Measurements from ENCODE around the gene ACTL6B. TPM values are rescaled to one million over a fixed set of nuclear protein-coding genes. Genes with fewer than 3 reads are reported as not detected.
A peak's percentile ranks its signal among the peaks of the same experiment; 100 is the strongest.

Gene ACTL6B
- total and polyA plus RNA-seq, 2 donors (not counting 3 experiments of a cell fraction or from before 2014, with no cell fraction given), result not detected

- no peak for FAIRE-seq
- Histone ChIP-seq H3K36me3 (ENCODE audit: control insufficient read depth in 2 of 2, extremely low read depth in 1 of 2, insufficient read depth in 2 of 2, low read length in 2 of 2) (peaks cover 8 to 23% of the 10 kb centered on the region in 2 experiments), H3K9ac (replicated peaks; ENCODE audit: extremely low read depth, insufficient read depth, low read length) (peak overlapping the region; percentile 93), H3K27ac (ENCODE audit: insufficient read depth, low read depth, low read length) (peak overlapping the region; percentile 42), H3K27me3 (ENCODE audit: control insufficient read depth in 2 of 2, insufficient read depth in 2 of 2, low read length in 2 of 2) (peaks cover 2 to 5% of the 10 kb centered on the region in 2 experiments), H3K9me1 (replicated peaks; ENCODE audit: control insufficient read depth, extremely low read depth, insufficient read depth, low read length) (no peaks in the 10 kb centered on the region), H3K4me3 (replicated peaks in 1 of 3; ENCODE audit: insufficient read depth in 1 of 3, low read depth in 1 of 3, low read length in 3 of 3) (peak overlapping the region; percentile 70 to 88 (median 86)), H3K9me3 (replicated peaks; ENCODE audit: control insufficient read depth, insufficient read depth, low read length) (no peaks in the 10 kb centered on the region), H2AFZ (ENCODE audit: low read depth, low read length) (peak overlapping the region; percentile 52), H3K4me2 (ENCODE audit: insufficient read depth, low read length) (peak overlapping the region; percentile 74), H4K20me1 (replicated peaks; ENCODE audit: control insufficient read depth, extremely low read depth, insufficient read depth, low read length) (no peaks in the 10 kb centered on the region), H3K79me2 (ENCODE audit: control insufficient read depth, insufficient read depth, low read length) (peaks cover 28% of the 10 kb centered on the region), H3K4me1 (ENCODE audit: control insufficient read depth, extremely low read depth, insufficient read depth, low read length) (peaks cover 4% of the 10 kb centered on the region)
- intact Hi-C loops (cut with micrococcal nuclease) (loop anchor here (1.0 kb wide), 7 partner anchors 17 to 88 kb away; partner anchors contain the start of genes ACTL6B, FBXO24, LRCH4 and MOSPD3), dilution Hi-C loops (cut with MboI; ENCODE audit: extremely low pct_ligation_motif_present, low sequenced_read_pairs) (no loop called here)
- TF ChIP-seq EZH2 (IDR thresholded peaks at IDR 0.05; ENCODE audit: borderline replicate concordance, low read depth, low read length, severe bottlenecking) (no peak), CTCF (IDR thresholded peaks at IDR 0.05; ENCODE audit: extremely low read depth in 1 of 2, insufficient read depth in 1 of 2, low read depth in 1 of 2, low read length in 2 of 2) (no peak), POLR2AphosphoS5 (IDR thresholded peaks at IDR 0.05; ENCODE audit: insufficient read depth, low read depth, low read length) (no peak), POLR2A (IDR thresholded peaks at IDR 0.05; ENCODE audit: low read depth, low read length) (no peak)
- no TSS peak for BruUV-seq (replicated peaks)
- ChIA-PET POLR2A (interaction anchor here (1.3 kb wide), 1 partner anchor 89 kb away, joined by 14 read pairs; the partner anchor contains the start of genes FBXO24 and LRCH4), CTCF (interaction anchor here (1.4 kb wide), 1 partner anchor 9 kb away, joined by 4 read pairs; no protein-coding TSS in a partner anchor)
- no peak for DNase-seq (ENCODE audit: low read depth, low spot score)
Observed at GRCh38 chr7:100673942-100674410, 17.7 kb upstream of the ACTL6B start.
